Stimulated activated CD8-positive, alpha-beta memory T cell treated with anti-CD3 and anti-CD28 coated beads, Interleukin-7, amount 100 ng/mL, for 24 hours (primary cell): ENCODE measurements around the gene SEMA5A.

Experiments
- DNase-seq: peaks from one replicate; pipeline ENCODE4 v3.0.0-alpha.2; 2020; ENCODE audit warnings: low read depth

SEMA5A gene

DNA sequence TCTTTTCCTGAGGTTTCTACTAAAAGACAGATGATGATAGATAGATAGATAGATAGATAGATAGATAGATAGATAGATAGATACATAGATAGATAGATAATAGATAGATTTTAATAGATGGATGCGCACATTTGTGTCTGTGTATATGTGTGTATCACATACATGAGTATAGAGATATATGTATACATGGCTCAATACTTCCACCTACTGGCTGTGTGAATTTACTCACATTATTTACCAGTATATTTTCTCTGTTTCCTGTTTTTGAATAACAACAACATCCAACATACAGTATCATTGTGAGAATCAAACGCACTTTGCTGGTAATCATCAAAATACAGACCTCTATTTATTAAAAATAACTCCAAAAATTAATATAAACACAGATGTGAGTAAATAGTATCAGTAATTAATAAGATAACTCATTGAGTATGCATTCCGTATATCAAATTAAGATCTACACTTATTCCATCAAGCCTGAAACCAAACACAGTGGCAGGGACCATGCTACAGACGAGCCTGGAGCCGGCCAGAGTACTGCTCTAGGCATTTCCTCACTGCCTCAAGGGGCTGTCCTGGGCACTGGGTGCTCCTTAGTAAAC lies 338.0 kb downstream of the SEMA5A start:
- no peak for DNase-seq

- no peak for DNase-seq
Measured at GRCh38 chr5:9202636-9203035, 343.2 kb downstream of the SEMA5A start.

- no peak for DNase-seq
Measured at GRCh38 chr5:9201761-9202160, 344.1 kb downstream of the SEMA5A start.

- DNase-seq: no peak
Measured at GRCh38 chr5:9201011-9201410, 344.9 kb downstream of the SEMA5A start.

- DNase-seq: no peak
Measured at GRCh38 chr5:9198394-9198793, 347.5 kb downstream of the SEMA5A start.

DNA sequence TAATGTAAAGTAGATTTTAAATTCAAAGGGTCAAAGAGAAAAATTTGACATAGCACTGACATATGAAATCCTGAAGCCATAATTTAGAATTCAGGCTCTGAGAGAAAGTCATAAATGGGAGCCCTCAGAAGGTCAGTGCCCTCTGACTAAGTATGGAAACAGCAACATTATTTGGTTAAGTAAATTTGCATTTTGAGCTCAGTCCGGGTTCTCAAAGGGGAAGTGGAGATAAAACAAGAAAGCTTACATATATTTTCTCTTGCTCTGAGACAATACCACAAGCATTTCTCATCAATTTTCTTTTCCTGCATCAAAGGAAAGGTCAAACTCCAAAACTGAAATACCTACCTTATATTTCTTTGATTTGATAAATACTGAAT lies 348.0 kb downstream of the SEMA5A start:
- no peak for DNase-seq

- DNase-seq: no peak
Measured at GRCh38 chr5:9196403-9197227, 349.3 kb downstream of the SEMA5A start.

DNA sequence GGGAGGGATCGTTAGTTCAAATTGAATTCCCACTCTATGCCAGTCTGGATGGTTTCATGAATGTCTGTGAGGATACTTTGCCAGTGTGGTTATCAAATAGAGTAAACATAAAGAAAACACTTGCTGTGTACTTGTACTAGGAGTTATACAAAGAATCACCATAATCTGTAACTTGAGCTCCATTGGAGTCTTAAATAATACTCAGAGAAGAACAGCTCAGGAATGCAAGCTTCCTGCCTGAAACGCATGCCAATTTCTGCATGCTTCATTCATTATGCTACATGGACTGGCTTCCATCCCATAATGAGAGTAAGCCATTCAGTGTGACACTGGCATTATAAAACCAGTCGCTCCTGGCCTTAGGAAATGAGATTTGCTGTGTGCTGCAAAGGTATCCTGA lies 351.4 kb downstream of the SEMA5A start:
- no peak for DNase-seq

DNA sequence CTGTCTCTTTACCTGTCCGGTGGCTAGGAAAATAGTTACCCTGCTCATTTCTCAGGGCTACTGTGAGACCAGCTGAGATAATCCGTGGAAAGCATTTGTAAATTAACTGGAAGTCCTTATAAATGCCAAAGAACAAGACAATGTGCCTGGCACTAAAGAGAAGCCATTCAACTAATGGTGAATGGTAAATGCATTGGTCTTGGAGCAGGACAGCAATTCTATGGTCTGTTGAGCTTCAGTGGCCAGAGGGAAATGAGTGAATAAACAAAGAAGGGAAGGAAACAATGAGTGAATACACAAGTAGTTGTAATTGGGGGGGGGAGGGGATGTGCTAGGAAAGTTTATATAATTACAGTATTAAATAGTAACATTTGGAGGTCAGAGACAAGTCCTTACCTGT lies 353.6 kb downstream of the SEMA5A start:
- no peak for DNase-seq

GRCh38 chr5:9189681-9190080 lies 356.2 kb downstream of the SEMA5A start:
- DNase-seq: no peak

GRCh38 chr5:9188956-9189355 lies 356.9 kb downstream of the SEMA5A start:
- no peak for DNase-seq

DNA sequence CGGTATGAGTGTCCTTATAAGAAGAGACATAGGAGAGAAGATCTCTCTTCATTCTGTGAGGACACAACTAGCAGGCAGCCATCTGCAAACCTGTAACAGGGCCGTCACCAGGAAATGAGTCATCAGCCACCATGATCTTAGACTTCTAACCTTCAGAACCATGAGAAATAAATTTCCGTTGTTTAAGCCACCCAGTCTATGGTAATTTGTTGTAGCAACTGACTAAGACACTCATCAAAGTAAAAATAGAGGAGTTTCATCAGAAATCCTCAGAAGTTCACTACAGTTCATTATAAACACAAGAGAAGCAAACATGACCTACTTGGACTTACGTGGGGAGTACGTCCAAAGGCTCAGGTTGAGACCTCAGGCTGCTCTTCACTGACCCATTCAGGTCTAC lies 357.7 kb downstream of the SEMA5A start:
- no peak for DNase-seq

DNA sequence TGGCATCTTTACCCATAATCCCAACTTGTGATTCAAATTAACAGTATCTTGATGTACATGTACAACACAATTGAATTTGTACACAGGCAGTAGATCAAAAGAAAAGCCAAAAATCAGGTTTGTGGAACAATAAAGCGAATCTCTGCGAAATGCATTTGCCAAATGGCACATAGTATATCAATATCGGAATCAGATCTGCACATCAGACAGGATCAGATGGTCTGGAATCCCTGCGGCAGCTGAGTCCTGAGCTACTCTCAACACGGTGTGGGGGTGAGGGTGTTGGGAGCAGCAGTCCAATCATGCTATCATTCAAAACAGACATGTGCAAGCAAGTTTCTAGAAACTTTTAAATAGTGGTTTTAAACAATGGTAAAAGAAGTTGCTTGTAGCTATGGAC lies 358.3 kb downstream of the SEMA5A start:
- DNase-seq: no peak

- no peak for DNase-seq
Measured at GRCh38 chr5:9186069-9186468, 359.8 kb downstream of the SEMA5A start.

GRCh38 chr5:9183992-9184391 lies 361.9 kb downstream of the SEMA5A start:
- DNase-seq: no peak

DNA sequence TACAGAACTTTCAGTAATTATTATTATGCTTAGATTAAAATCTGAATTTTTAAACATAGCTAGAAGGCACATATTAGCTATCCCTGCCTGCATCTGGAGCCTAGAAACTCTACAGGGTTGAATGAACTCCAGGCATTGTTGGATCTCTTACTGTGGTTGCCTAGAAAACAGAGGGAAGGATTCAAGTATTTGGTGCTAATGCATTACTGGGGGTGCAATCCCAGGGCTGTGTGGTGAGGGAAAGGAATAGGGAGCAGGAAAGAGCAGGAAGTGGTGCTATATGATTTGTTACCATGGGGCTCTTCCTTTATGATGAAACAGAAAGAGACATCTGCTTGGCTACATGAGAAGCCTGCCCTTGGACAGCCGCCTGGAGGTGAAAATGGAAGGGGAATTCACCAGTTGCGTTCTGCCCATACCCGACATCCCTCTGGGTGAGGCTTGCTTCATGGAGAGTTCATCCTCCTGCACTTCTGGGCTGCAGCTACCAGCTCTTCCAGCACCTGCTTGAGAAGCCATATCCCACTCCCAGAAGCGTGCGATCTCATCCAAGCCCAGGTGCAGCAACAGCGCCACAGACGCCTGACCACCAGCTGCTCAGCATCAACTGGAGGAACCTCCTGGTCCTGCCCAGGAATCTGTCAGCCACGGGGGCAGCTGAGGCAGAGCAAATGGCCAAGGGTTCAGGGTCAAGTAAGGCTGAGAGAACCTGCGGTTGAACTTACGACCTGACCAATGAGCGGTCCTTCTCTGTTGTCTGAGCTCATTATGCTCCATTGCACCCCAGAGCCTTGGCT lies 362.8 kb downstream of the SEMA5A start:
- no peak for DNase-seq

GRCh38 chr5:9176641-9177040 lies 369.2 kb downstream of the SEMA5A start:
- DNase-seq: no peak

- DNase-seq: no peak
Measured at GRCh38 chr5:9174446-9174845, 371.4 kb downstream of the SEMA5A start.

DNA sequence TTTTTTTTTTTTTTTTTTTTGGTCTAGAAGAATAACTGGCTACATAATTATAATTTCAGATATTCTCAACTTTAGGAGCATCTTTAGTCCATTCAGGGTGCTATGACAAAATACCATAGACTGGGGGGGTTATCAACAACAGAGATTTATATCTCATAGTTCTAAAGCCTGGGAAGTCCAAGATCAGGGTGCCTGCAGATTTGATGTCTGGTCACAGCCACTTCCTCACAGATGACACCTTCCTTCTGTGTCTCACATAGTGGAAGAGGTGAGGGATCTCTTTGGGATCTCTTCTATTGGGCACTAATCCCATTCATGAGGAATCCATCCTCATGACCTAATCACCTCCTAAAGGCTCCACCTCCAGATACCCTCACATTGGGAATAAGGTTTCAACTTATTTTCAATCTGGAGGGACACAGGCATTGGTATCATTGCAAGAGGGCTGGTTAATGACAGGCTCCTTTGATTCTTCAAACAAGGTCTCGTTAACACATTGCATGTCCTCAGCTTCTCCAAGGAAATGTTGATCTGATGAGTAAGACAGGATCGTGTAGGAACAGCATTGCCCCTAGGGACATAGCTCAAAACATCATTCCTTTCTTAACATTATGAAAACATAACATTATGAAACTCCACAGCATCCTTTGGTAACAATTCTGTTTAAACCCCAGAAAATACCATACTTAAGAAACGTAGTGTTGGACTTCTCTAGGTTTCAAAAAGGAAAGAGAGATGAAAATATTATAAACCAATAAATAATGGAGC lies 372.4 kb downstream of the SEMA5A start:
- no peak for DNase-seq

DNA sequence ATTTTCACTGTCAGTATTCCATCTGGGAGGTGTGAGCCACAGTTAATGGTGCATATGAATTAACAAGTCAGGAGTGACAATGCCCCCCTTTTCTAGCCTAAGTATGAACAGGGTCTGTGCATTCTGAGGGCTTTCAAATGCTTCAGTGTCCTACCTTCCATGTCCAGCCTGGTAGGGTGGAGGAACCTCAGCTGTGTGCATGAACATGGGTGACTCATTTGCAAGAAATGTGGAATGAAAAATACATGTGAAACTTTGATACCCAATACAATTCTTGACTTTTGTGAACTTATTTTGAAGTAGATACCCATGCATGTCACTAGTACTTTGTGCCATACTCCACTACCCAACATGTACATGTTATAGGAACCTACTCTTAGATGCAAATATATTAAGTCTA lies 375.8 kb downstream of the SEMA5A start:
- no peak for DNase-seq

DNA sequence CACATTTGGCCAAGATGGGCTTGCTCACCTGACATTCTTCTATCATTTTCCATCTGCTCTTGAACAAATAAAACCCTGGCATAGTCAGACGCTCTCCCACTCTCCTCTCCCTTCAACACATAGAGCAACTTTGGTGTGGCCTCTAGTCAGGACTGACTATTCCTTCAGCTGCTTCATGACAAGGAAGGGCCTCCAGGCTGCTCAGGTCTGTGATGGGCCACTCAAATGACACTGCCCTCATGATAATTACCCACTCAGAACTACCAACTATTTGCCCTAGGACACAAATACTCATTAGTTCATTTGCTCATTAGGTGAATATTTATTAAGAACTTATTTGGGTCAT lies 376.3 kb downstream of the SEMA5A start:
- no peak for DNase-seq

DNA sequence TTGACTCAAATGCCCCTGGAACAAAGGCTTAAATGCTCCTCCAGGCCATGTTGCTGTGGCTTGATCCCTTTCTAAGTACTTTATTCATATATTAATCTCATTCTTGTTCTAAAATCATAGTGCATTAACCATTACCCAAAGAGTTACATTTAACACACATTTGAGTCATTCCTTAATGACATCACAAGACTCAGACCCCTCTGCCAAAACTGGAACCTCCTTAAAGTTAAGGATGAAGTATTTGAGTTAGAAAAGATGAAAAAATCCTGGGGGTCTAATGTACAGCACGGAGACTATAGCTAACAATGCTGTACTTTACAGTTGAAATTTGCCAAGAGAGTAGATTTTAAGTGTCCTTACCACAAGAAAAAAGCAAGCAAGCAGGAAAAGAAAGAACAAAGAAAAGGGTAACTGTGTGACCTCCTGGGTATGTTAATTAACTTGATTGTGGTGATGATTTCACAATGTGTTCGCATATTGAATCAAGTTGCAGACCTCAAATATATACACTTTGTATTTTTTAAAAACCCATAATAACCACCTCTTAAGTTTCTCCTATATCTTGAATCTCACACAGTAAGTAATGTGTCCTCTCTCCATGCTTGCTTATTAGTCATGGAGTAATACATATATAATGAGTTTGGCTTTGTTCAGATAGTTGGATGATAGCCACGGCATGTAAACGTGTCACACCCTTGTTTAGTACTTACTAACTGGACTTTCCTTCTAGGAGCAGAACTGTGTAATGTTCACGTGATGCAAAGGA lies 376.9 kb downstream of the SEMA5A start:
- no peak for DNase-seq
